GM18499 (cell line): ENCODE data around the gene BSN.
"Not testable (repeated sequence)": the region's sequence is repeated elsewhere in the genome, so short reads cannot be mapped to it uniquely, and the experiment has no call there.

Experiments used
- ATAC-seq: cut with Tn5 transposase; IDR thresholded peaks from one replicate; pipeline ENCODE4 v1.9.1; 2021; ENCODE audit warnings: moderate number of reproducible peaks; ENCODE audit not compliant: insufficient read depth, unreplicated experiment

Gene BSN

GRCh38 chr3:49534581-49535441 is 19.5 kb upstream of the BSN start:
- no peak for ATAC-seq

GRCh38 chr3:49535971-49536874 is 18.1 kb upstream of the BSN start:
- ATAC-seq: no peak

GRCh38 chr3:49536875-49537533 is 17.3 kb upstream of the BSN start:
- ATAC-seq: no peak

GRCh38 chr3:49539659-49540560 is 14.4 kb upstream of the BSN start:
- peak; percentile 46 for ATAC-seq

- ATAC-seq: no peak
These were observed 2.2 kb upstream of the BSN start for GRCh38 chr3:49552087-49552486.

- ATAC-seq: no peak
These were observed 969 bp upstream of the BSN start for GRCh38 chr3:49553324-49553691.

GRCh38 chr3:49554633-49555265 is 472 bp downstream of the BSN start:
- ATAC-seq: no peak

GRCh38 chr3:49556500-49557275 is 2.4 kb downstream of the BSN start:
- ATAC-seq: no peak

GRCh38 chr3:49563040-49563578 is 8.8 kb downstream of the BSN start:
- ATAC-seq: no peak

- ATAC-seq: no peak
These were observed 9.5 kb downstream of the BSN start for GRCh38 chr3:49563766-49564165.

- ATAC-seq: no peak
These were observed 12.0 kb downstream of the BSN start for GRCh38 chr3:49566312-49566711.

- no peak for ATAC-seq
These were observed 13.1 kb downstream of the BSN start for GRCh38 chr3:49567406-49567805.

GRCh38 chr3:49568965-49569364 is 14.7 kb downstream of the BSN start:
- ATAC-seq: no peak

GRCh38 chr3:49570028-49570654 is 15.9 kb downstream of the BSN start:
- no peak for ATAC-seq

GRCh38 chr3:49582177-49582576 is 27.9 kb downstream of the BSN start:
- no peak for ATAC-seq

GRCh38 chr3:49585261-49585755 is 31.0 kb downstream of the BSN start:
- not testable (repeated sequence) for ATAC-seq

GRCh38 chr3:49591615-49592014 is 37.3 kb downstream of the BSN start:
- no peak for ATAC-seq

- no peak for ATAC-seq
These were observed 38.8 kb downstream of the BSN start for GRCh38 chr3:49593041-49593440.
